Fibroblast of lung (primary cell): ENCODE data around the gene USP6. TPM values are rescaled to one million over a fixed set of nuclear protein-coding genes. Genes with fewer than 3 reads are reported as not detected.
A peak's percentile ranks its signal among the peaks of the same experiment; 100 is the strongest.
"Not testable (repeated sequence)": the region's sequence is repeated elsewhere in the genome, so short reads cannot be mapped to it uniquely, and the experiment has no call there.

ENCODE experiments used
- DNase-seq, 2 donors: peaks; one replicate each; pipeline versions ENCODE4 v3.0.0 to v3.0.0-alpha.2; 2010; ENCODE audit warnings: low read depth in 2 of 2
- H2AFZ ChIP-seq: 2 replicates; pipeline ENCODE4 v1.5.1; 2012; ENCODE audit warnings: low read length, control low read depth, inconsistent platforms
- H3K27ac ChIP-seq: 2 replicates; pipeline ENCODE4 v1.5.1; 2011; ENCODE audit warnings: low read length, control low read depth; ENCODE audit not compliant: insufficient read depth
- H3K27me3 ChIP-seq: 2 replicates; pipeline ENCODE4 v1.5.1; 2011; ENCODE audit warnings: mild to moderate bottlenecking, low read length; ENCODE audit not compliant: control insufficient read depth, insufficient read depth
- H3K36me3 ChIP-seq: 2 replicates; pipeline ENCODE4 v1.5.1; 2011; ENCODE audit warnings: low read length; ENCODE audit not compliant: control insufficient read depth, insufficient read depth
- H3K4me1 ChIP-seq: 2 replicates; pipeline ENCODE4 v1.5.1; 2011; ENCODE audit warnings: low read length; ENCODE audit not compliant: control insufficient read depth, insufficient read depth; ENCODE audit errors: extremely low read depth
- H3K4me2 ChIP-seq: 2 replicates; pipeline ENCODE4 v1.5.1; 2011; ENCODE audit warnings: low read length, control low read depth; ENCODE audit not compliant: insufficient read depth; ENCODE audit errors: extremely low read depth
- H3K4me3 ChIP-seq, 4 experiments: fragments of 200-600 bp in 1 of 4; sonication (generic) in 1 of 4; replicated peaks in 1 of 4; 2 replicates each; pipeline ENCODE4 v1.5.1; 2011 to 2016; ENCODE audit warnings: low read length in 4 of 4, low read depth in 3 of 4, mild to moderate bottlenecking in 3 of 4, control low read depth in 2 of 4, inconsistent platforms in 1 of 4, mixed read lengths in 1 of 4; ENCODE audit not compliant: insufficient read depth in 1 of 4; ENCODE audit errors: control extremely low read depth in 1 of 4
- H3K79me2 ChIP-seq: 2 replicates; pipeline ENCODE4 v1.5.1; 2012; ENCODE audit warnings: mild to moderate bottlenecking, low read length, inconsistent platforms; ENCODE audit not compliant: control insufficient read depth, insufficient read depth
- H3K9ac ChIP-seq: 2 replicates; pipeline ENCODE4 v1.5.1; 2011; ENCODE audit warnings: mild to moderate bottlenecking, low read length, control low read depth; ENCODE audit not compliant: insufficient read depth
- H3K9me3 ChIP-seq: 2 replicates; pipeline ENCODE4 v1.5.1; 2012; ENCODE audit warnings: low read depth, low read length; ENCODE audit not compliant: control insufficient read depth, insufficient read depth
- H4K20me1 ChIP-seq: 2 replicates; pipeline ENCODE4 v1.5.1; 2011; ENCODE audit warnings: low read length; ENCODE audit not compliant: control insufficient read depth, insufficient read depth; ENCODE audit errors: extremely low read depth
- CTCF ChIP-seq, 2 donors: IDR thresholded peaks in 1 of 2; conservative IDR thresholded peaks in 1 of 2; 1 replicate in 1 of 2; 2 replicates in 1 of 2; pipeline ENCODE4 v1.5.1; 2011 to 2012; ENCODE audit warnings: low read length in 2 of 2, control low read depth in 1 of 2, inconsistent platforms in 1 of 2, low read depth in 1 of 2, mild to moderate bottlenecking in 1 of 2
- EZH2 ChIP-seq: IDR thresholded peaks from 2 replicates; pipeline ENCODE4 v1.5.1; 2012; ENCODE audit warnings: low read length, control low read depth, mild to moderate bottlenecking; ENCODE audit errors: missing control alignments
- polyA plus RNA-seq, 2 donors: library from polyadenylated mRNA; depleted of rRNA in 1 of 2; stranded (reverse) in 1 of 2; unstranded in 1 of 2; fragments of >200 nt; gene quantifications; 2 replicates each; pipeline ENCODE4 v1.2.1, GENCODE V29; 2011 to 2012; ENCODE audit warnings: missing spikeins in 1 of 2
- total RNA-seq: library from RNA; depleted of rRNA; stranded (reverse); fragments of >200 nt; gene quantifications from 2 replicates; pipeline ENCODE4 v1.2.1, GENCODE V29; 2014

Gene USP6
- total and polyA plus RNA-seq, 2 donors (not counting 1 experiment from before 2014, with no cell fraction given) = 0.01 TPM; not detected in 1

- no peak for DNase-seq
- H3K9me3 ChIP-seq = no peaks in the 10 kb centered on the region
- no peak overlapping the region for H3K9ac ChIP-seq
- no peak overlapping the region for H2AFZ ChIP-seq
- no peak overlapping the region for H3K4me2 ChIP-seq
- no peaks in the 10 kb centered on the region for H4K20me1 ChIP-seq
- no peak overlapping the region for H3K27ac ChIP-seq
- no peaks in the 10 kb centered on the region for H3K36me3 ChIP-seq
- H3K27me3 ChIP-seq = peaks cover 35% of the 10 kb centered on the region
- H3K4me3 ChIP-seq = no peak overlapping the region
- no peaks in the 10 kb centered on the region for H3K79me2 ChIP-seq
- TF ChIP-seq EZH2 (no peak), CTCF (conservative IDR thresholded peaks at IDR 0.05 in 1 of 2, IDR thresholded peaks at IDR 0.05 in 1 of 2; ENCODE audit: low read depth in 1 of 2, low read length in 2 of 2) (no peak)
- no peaks in the 10 kb centered on the region for H3K4me1 ChIP-seq
These were observed 4.2 kb downstream of the USP6 start for GRCh38 chr17:5120036-5120435.

- H3K36me3 ChIP-seq, H3K4me2 ChIP-seq, H3K4me3 ChIP-seq, H3K4me1 ChIP-seq, H3K27ac ChIP-seq, H3K79me2 ChIP-seq, H4K20me1 ChIP-seq, DNase-seq, H2AFZ ChIP-seq, H3K9ac ChIP-seq, H3K9me3 ChIP-seq: not testable (repeated sequence)
- H3K27me3 ChIP-seq = peaks cover 30% of the 10 kb centered on the region
These were observed 4.8 kb downstream of the USP6 start for GRCh38 chr17:5120436-5121185.

- no peak overlapping the region for H3K4me2 ChIP-seq
- H3K4me1 ChIP-seq = no peaks in the 10 kb centered on the region
- H3K9ac ChIP-seq = no peak overlapping the region
- H3K27ac ChIP-seq = no peak overlapping the region
- H3K79me2 ChIP-seq = no peaks in the 10 kb centered on the region
- no peaks in the 10 kb centered on the region for H3K9me3 ChIP-seq
- peaks cover 23% of the 10 kb centered on the region for H3K27me3 ChIP-seq
- no peaks in the 10 kb centered on the region for H4K20me1 ChIP-seq
- no peak overlapping the region for H3K4me3 ChIP-seq
- no peak for DNase-seq
- no peak for TF ChIP-seq EZH2
- no peak for TF ChIP-seq CTCF (conservative IDR thresholded peaks at IDR 0.05 in 1 of 2, IDR thresholded peaks at IDR 0.05 in 1 of 2; ENCODE audit: low read depth in 1 of 2, low read length in 2 of 2)
- H2AFZ ChIP-seq = no peak overlapping the region
- no peaks in the 10 kb centered on the region for H3K36me3 ChIP-seq
These were observed 5.5 kb downstream of the USP6 start for GRCh38 chr17:5121186-5121841.

GRCh38 chr17:5122056-5122455 is 6.2 kb downstream of the USP6 start:
- not testable (repeated sequence) for H3K79me2 ChIP-seq, H3K9me3 ChIP-seq, H2AFZ ChIP-seq, DNase-seq, H3K4me1 ChIP-seq, H3K9ac ChIP-seq, H3K27ac ChIP-seq, H3K4me2 ChIP-seq, H4K20me1 ChIP-seq, H3K36me3 ChIP-seq
- H3K27me3 ChIP-seq = peaks cover 16% of the 10 kb centered on the region
- peak overlapping the region in 1 of 4 experiments; percentile 52 for H3K4me3 ChIP-seq
